GM13976 (cell line): ENCODE measurements around the gene NAT14.
"Not testable (repeated sequence)": the region's sequence is repeated elsewhere in the genome, so short reads cannot be mapped to it uniquely, and the experiment has no call there.

Experiments used
- DNase-seq: peaks from one replicate; pipeline ENCODE4 v3.0.0; 2012; ENCODE audit warnings: low spot score
- in situ Hi-C: fragments of 300-500 bp; cut with MboI; formaldehyde crosslinking; loops from one replicate; pipeline ENCODE4 v1.12.0; 2022; ENCODE audit warnings: low sequenced_read_pairs, mixed read lengths, inconsistent platforms; ENCODE audit not compliant: unreplicated experiment
- TF ChIP-seq, protein P1 (sequence below): IDR thresholded peaks from 2 replicates; pipeline ENCODE4 v1.5.1; 2012; ENCODE audit warnings: borderline replicate concordance, mild to moderate bottlenecking; ENCODE audit not compliant: insufficient read depth; ENCODE audit errors: extremely low read depth, missing control alignments, control extremely low read depth

NAT14 gene

GRCh38 chr19:55492362-55492944 lies 7.5 kb downstream of the NAT14 start:
- TF ChIP-seq, protein P1, sequence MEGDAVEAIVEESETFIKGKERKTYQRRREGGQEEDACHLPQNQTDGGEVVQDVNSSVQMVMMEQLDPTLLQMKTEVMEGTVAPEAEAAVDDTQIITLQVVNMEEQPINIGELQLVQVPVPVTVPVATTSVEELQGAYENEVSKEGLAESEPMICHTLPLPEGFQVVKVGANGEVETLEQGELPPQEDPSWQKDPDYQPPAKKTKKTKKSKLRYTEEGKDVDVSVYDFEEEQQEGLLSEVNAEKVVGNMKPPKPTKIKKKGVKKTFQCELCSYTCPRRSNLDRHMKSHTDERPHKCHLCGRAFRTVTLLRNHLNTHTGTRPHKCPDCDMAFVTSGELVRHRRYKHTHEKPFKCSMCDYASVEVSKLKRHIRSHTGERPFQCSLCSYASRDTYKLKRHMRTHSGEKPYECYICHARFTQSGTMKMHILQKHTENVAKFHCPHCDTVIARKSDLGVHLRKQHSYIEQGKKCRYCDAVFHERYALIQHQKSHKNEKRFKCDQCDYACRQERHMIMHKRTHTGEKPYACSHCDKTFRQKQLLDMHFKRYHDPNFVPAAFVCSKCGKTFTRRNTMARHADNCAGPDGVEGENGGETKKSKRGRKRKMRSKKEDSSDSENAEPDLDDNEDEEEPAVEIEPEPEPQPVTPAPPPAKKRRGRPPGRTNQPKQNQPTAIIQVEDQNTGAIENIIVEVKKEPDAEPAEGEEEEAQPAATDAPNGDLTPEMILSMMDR: no peak
- DNase-seq: no peak
- in situ Hi-C loops: no loop called here

DNA sequence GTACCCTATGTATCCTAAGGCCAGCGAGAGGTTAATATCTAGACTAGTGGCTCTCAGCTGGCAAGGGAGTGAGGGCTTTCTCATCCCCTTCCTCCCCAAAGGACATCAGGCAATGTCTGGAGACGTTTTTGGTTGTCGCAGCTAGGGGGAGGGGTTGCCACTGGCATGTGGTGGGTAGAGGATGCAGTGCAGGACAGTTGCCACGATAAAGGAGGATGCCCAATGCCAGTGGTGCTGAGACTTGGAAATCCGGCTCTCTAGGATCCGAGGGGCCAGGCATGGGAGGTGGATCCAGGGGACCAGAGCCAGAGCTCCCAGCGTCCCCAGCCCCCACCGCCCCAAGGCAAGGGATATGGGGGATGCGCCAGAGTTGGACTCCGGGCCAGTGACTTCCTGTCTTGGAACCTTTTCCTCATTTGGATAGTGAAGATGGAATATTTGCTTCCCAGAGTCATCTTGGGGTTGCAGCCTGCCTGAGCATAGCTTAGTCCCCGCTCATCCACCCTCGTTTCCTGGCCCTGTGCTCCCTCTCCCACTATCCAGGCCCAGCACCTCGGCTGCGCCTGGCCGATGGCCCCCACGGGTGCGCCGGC lies 8.2 kb downstream of the NAT14 start:
- no peak for DNase-seq
- in situ Hi-C loops: no loop called here
- TF ChIP-seq, protein P1: no peak

GRCh38 chr19:55493645-55494171 lies 8.7 kb downstream of the NAT14 start:
- in situ Hi-C loops: no loop called here
- TF ChIP-seq, protein P1: no peak
- no peak for DNase-seq

DNA sequence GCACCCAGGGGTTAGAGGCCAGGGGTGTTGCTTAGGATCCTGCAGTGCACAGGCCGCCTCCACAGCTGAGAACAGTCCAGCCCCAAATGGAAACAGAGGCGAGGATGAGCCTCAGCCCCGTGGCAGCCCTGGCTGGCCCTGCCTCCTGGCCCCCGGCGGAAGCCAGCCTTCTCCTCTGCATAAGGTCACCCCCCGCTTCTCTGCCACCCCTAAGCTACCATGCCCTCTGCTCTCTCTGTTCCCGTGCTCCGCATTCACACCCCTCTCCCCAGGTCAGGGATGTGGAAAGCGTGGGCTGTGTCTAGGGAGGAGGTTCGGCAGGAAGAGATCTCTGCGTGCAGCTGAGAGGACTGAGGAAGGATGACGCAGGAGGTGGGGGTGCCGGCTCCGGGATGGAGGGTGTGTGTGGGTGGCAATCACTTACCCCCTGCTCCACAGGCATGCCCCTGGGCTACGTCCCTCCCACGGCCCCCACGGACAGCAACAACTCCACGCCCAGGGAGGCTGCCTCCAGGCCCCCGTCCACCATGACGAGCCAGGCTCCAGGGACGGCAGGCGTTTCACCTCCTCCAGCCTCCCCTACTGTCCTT lies 9.3 kb downstream of the NAT14 start:
- in situ Hi-C loops: no loop called here
- TF ChIP-seq, protein P1: no peak
- no peak for DNase-seq

GRCh38 chr19:55495646-55496349 lies 10.8 kb downstream of the NAT14 start:
- TF ChIP-seq, protein P1: no peak
- DNase-seq: no peak
- in situ Hi-C loops: no loop called here

- in situ Hi-C loops, DNase-seq: not testable (repeated sequence)
Measured at GRCh38 chr19:55496820-55497219, 11.8 kb downstream of the NAT14 start.
